GM12865 (cell line): ENCODE data around the gene STK32B.

Experiments used
- DNase-seq: peaks from one replicate; pipeline ENCODE4 v3.0.0; 2010; ENCODE audit warnings: low read depth
- H3K4me3 ChIP-seq: 2 replicates; pipeline ENCODE4 v1.5.1; 2011; ENCODE audit warnings: mild to moderate bottlenecking, low read depth, low read length, control low read depth
- CTCF ChIP-seq: IDR thresholded peaks from 2 replicates; pipeline ENCODE4 v1.5.1; 2011; ENCODE audit warnings: low read length, control low read depth, low read depth, inconsistent platforms; ENCODE audit not compliant: insufficient read depth; ENCODE audit errors: missing control alignments

STK32B gene

GRCh38 chr4:5217421-5217820 lies 166.1 kb downstream of the STK32B start:
- DNase-seq, result no peak
- H3K4me3 ChIP-seq, result no peak overlapping the region
- no peak for TF ChIP-seq CTCF

GRCh38 chr4:5218376-5219069 lies 167.2 kb downstream of the STK32B start:
- H3K4me3 ChIP-seq, result no peak overlapping the region
- TF ChIP-seq CTCF, result no peak
- DNase-seq, result no peak

GRCh38 chr4:5220028-5220427 lies 168.7 kb downstream of the STK32B start:
- TF ChIP-seq CTCF, result no peak
- no peak overlapping the region for H3K4me3 ChIP-seq
- DNase-seq, result no peak

GRCh38 chr4:5222047-5222446 lies 170.8 kb downstream of the STK32B start:
- no peak for TF ChIP-seq CTCF
- H3K4me3 ChIP-seq, result no peak overlapping the region
- DNase-seq, result no peak

- no peak overlapping the region for H3K4me3 ChIP-seq
- DNase-seq, result no peak
- no peak for TF ChIP-seq CTCF
Observed at GRCh38 chr4:5222951-5223350, 171.7 kb downstream of the STK32B start.

GRCh38 chr4:5224340-5224739 lies 173.1 kb downstream of the STK32B start:
- DNase-seq, result no peak
- TF ChIP-seq CTCF, result no peak
- no peak overlapping the region for H3K4me3 ChIP-seq

- no peak overlapping the region for H3K4me3 ChIP-seq
- no peak for TF ChIP-seq CTCF
- no peak for DNase-seq
Observed at GRCh38 chr4:5232549-5232948, 181.3 kb downstream of the STK32B start.
